ENCODE data around the gene NME3. TPM values are rescaled to one million over a fixed set of nuclear protein-coding genes. Genes with fewer than 3 reads are reported as not detected.

Gene NME3
- total RNA-seq, 1 donor from 2014 or later: 31.7 TPM

DNA sequence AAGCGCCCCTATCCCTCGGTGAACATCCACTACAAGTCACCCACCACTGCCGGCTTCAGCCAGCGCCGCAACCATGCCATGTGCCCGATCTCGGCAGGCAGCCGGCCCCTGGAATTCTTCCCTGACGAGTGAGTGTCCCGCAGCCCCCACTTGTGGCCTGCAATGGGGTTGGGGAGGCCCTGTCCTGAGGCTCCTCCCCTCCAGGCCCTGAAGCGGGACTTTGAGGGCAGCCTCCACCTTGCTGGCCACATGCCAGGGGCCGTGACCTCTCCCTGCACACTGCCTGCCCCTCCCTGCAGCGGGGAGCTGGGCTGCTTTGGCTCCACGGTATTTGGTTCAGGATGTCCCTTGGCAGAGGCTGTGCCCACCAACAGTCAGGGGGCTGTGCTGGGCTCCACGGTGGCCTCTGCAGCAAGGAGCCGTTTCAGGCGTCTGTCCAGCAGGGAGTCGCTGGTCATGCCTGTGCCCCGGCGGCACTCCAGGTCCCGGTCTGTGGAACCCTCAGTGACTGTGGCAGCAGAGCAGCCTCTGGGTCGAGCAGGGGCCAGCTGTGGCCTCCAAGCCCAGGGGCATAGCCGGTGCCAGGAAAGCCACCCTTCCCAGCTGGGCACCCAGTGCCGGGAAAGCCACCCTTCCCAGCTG lies 8.3 kb downstream of the NME3 start:
- DNase-seq (ENCODE audit: low spot score): no peak

DNA sequence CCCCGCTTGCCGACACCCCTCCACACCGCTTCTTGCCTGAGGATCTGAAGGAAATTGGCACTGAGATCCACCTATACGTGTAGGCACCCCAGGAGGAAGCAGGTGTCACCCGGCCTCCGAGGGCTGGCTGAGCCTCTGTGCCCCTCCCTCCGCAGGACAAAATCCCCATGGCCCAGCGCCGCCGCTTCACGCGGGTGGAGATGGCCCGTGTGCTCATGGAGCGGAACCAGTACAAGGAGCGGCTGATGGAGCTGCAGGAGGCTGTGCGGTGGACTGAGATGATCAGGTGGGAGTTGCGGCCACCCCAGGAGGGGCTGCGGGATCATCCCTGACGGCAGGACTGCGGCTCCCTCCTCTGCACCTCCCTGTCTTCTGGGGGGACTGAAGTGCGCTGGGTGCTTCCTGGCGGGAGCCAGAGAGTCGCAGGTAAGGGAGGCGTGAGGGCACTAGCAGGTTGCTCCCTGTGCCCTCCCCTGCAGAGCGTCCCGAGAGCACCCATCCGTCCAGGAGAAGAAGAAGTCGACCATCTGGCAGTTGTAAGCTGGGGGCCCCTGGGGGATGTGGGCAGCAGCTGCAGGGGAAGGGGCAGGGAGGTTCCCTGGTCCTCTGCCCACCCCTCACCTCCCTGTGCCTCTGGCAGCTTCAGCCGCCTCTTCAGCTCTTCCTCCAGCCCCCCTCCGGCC lies 9.0 kb downstream of the NME3 start:
- DNase-seq (ENCODE audit: low spot score): no peak
- intact Hi-C loops (cut with DNase I): no loop called here

More for the DNA sequence above, 8.3 kb downstream of the NME3 start:
- intact Hi-C loops (cut with DNase I): no loop called here

DNA sequence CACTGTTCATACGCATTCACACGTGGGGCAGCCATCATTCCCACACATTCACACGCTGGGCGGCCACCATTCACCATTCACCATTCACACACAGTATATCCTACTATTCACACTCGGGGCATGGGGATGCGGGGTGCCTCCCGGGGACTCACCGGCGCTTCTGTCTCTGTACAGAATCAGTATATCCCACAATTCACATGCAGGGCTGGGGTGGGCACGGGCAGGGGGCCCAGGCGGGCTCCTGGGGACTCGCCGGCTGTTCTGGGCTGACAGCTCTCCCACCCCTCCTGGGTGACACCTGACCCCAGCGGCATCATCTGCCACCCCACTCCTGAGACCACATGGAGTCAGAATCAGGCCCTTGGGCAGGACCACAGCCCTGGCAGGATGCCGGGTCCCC lies 9.6 kb downstream of the NME3 start:
- intact Hi-C loops (cut with DNase I): no loop called here
- no peak for DNase-seq (ENCODE audit: low spot score)

DNA sequence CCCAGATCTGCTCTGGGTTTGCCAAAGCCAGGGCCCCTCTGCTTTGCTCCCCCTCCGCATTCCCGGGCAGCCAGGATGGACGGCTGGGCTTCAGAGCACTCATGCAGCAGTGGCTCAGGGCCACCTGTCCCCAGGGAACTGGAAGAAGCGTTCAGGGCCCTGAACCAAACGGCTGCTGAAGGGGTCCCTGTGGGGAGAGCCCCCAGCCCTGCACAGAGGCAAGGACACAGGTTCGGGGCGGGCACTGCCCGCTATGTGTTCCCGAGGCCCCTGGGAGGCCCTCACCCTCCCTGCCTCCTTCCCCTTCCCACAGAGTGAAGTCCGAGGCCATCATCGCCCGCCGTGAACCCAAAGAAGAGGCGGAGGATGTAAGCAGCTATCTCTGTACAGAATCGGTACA lies 10.4 kb downstream of the NME3 start:
- intact Hi-C loops (cut with DNase I): no loop called here

DNA sequence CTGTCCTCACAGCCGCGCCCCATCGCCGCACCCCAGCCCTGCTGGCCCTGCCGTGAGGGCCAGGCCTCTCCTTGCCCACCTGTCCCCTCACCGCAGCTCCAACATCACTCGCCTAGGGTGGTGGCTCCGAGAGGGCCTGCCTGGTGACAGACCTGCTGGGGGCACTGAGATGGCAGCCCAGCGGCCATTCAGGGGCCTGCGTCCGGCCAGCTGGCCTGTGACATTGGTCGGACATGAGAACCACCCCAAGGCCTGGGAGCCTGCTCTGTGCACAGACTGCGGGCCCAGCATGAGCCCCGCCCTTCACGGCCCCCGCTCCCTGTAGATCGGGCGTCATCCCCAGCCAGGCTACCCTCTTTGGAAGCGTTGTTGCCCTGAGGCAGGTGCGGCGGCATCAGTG lies 11.8 kb downstream of the NME3 start:
- intact Hi-C loops (cut with DNase I): no loop called here
- no peak for DNase-seq (ENCODE audit: low spot score)

More for the DNA sequence above, 10.4 kb downstream of the NME3 start:
- DNase-seq (ENCODE audit: low spot score): no peak

DNA sequence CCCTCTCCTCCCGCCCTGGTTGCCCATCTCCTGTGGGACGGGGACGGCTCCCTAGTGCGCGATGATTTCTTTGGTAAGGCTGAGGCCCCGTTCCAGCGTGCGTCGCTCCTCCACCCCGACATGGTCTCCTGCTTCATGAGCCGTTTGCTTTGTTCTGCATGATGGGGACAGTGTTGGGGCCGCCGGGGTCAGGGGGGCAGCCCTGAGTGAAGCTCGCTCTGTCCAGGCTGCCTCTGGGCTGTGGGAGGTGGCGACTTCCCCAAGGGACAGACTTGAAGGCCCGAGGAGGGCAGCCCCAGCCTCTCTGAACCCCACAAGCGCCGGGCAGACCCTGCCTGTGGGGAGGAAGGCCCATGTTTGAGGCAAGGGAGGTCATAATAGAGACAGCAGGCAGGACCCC lies 12.4 kb downstream of the NME3 start:
- intact Hi-C loops (cut with DNase I): no loop called here
- DNase-seq (ENCODE audit: low spot score): no peak

DNA sequence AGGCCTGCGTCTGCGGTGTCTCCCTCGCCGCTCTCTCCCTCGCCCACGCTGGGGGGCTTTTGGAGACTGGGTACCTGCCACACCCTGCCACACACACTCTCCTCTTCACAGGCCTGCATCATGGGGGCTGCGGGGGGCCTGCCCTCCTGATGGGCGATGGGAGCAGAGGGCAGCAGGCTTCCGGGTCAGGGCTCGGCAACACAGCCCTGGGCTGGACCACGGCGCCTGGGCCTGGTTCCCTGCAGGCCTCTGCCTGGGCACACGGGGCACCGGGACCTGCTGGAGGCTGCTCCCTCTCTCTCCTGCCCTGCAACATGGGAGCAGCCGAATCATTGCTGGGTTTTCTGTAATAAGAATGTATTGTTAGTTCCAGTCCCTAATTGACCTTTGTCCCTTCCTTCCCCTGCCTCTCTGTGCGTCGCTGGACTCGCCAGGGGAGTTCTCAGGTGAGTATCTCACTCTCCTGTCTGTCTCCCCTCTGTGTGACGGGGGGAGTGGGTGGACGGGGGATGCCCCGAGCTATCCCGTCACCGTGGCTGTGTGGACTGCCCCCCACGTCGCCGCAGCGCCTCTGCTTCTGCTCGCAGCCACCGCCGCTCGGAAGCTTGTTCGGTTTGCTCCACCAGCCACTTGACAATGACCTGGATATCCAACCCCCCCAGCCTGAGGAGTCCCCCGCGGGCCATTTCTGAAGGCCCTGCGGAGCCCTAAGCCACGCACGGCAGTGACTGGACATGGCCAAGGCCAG lies 13.5 kb downstream of the NME3 start:
- DNase-seq (ENCODE audit: low spot score): no peak
- intact Hi-C loops (cut with DNase I): no loop called here

DNA sequence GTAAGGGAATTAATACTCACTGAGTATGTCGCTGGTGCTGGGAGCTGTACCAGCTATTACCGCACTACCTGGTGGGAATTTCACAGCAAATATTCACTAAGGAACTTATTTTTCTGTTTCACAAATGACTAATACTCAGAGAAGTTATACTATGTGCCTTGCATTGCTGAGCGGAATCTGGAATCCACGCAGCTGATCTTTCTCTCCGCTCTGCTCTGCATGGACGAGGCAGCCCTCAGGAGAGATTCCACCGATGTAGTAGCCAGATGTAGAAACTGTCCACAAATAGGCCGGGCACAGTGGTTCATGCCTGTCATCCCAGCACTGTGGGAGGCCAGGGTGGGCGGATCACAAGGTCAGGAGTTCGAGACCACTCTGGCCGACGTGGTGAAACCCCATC lies 17.1 kb downstream of the NME3 start:
- no peak for DNase-seq (ENCODE audit: low spot score)
- intact Hi-C loops (cut with DNase I): no loop called here

DNA sequence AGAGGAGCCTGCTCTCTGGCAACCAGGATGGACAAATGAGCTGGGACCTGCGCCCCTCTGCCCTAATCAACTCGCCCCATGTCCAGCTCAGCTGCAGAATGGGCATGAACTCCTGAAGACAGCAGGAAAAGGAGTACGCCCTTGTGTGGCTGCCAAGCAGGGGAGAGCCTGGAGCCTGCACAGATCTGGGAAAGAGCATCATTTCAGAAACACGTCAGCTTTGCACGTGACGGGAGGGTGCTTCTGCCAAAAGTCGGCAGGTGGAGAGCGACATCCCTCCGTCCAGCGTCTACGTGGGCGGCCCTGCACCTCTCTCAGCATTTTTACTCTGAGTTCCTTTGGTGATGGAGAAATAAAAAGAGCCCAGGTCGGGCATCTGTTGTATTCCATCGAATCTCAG lies 18.5 kb downstream of the NME3 start:
- no peak for DNase-seq (ENCODE audit: low spot score)
- intact Hi-C loops (cut with DNase I): no loop called here

DNA sequence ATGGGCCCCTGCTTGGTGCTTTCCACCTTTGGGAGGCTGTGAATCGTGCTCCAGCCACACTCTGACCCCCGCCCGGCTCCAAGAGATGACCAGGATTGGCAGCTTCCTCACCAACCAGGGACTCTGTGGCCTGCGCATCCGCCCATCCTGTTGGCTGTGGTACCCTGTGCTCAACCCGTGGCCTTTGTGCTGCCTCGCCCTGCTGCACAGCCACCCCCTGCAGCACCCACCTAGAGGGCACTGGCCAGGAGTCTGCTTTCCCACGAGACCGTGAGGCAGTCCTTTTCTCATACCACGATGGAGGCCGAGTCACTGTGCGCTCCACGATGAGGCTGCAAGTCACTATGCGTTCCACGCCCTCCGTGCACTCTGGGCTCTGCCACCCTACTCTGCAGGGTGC lies 19.4 kb downstream of the NME3 start:
- intact Hi-C loops (cut with DNase I): no loop called here
- DNase-seq (ENCODE audit: low spot score): no peak

DNA sequence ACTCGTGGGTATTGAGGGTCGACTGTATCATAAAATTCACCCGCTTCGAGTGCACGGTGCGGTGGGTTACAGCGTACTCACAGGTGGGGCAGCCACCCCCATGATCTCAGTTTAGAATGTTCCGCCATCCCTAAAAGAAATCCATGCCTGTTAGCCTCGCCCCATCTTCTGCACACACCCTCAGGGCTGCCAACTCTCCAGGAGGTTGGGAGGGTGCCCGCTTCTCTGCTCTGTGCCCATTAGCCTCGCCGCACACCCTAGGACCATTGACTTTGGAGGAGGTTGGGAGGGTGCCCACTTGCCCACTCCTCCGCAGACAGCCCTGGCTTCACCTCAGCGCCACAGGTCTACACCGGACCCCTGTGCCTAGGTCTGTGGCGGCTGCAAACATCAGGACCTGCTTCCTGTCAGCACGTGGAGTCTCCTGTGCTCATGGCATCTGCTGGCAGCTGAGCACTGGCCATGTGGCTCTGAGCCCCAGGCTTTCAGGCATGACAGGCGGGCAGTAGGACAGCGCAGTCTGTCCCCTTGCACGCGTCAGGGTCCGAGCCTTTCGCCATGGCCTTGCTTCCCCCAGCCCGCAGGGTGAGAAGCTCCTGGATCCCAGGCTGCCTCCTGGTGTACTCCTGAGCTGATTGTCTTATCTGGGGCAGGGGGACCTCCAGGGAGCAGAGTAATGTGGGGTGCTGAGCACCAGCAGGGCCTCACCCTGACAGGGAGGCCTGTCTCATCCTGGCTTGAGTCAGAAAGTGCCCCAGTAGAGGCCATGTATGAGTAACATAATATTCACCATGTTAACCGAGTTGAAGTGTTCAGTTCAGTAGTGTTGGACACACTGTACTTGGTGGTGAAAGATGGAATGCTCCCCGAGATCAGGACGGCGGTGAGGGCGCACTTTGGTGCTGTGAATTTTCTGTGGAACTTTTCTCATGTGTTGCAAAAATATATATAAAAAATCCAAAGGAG lies 21.9 kb downstream of the NME3 start:
- intact Hi-C loops (cut with DNase I): no loop called here
- no peak for DNase-seq (ENCODE audit: low spot score)

DNA sequence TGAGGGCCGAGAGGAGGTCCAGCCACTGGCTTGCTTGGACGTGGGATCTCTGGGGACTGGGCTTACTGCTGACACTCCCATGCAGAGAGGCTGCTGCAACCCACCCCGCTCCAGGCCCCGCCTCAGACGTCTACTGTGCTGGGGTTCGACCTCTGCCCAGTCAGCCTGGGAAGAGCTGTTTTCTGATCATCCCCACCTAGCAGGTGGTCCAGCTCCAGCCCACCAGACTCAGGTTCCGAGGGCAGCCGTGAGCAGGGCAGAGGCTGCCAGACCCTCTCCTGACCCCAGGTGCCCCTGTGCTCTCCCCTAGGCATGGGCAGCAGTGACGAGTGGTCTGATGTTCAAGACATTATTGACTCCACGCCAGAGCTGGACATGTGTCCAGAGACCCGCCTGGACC lies 23.4 kb downstream of the NME3 start:
- DNase-seq (ENCODE audit: low spot score): no peak
- intact Hi-C loops (cut with DNase I): no loop called here

DNA sequence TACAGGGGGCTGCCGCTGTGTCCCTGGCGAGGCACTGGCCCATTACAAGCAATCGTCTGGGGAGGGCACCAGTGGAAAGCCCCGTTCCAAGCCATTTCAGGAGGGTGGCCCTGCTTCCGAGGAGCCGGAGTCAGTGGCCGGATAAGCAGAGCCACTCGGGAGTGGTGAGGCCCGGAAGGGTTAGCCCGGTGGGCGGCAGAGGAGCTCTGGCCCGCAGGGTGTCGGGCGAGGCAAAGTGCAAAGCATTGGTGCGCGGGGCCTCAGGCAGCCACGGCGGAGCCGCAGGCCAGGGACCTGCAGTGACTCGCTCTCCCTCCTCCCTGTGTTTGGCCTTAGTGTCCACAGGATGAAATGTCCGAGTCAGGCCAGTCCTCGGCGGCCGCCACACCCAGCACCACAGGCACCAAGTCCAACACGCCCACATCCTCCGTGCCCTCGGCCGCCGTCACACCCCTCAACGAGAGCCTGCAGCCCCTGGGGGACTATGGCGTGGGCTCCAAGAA lies 24.6 kb downstream of the NME3 start:
- intact Hi-C loops (cut with DNase I): no loop called here
- no peak for DNase-seq (ENCODE audit: low spot score)

DNA sequence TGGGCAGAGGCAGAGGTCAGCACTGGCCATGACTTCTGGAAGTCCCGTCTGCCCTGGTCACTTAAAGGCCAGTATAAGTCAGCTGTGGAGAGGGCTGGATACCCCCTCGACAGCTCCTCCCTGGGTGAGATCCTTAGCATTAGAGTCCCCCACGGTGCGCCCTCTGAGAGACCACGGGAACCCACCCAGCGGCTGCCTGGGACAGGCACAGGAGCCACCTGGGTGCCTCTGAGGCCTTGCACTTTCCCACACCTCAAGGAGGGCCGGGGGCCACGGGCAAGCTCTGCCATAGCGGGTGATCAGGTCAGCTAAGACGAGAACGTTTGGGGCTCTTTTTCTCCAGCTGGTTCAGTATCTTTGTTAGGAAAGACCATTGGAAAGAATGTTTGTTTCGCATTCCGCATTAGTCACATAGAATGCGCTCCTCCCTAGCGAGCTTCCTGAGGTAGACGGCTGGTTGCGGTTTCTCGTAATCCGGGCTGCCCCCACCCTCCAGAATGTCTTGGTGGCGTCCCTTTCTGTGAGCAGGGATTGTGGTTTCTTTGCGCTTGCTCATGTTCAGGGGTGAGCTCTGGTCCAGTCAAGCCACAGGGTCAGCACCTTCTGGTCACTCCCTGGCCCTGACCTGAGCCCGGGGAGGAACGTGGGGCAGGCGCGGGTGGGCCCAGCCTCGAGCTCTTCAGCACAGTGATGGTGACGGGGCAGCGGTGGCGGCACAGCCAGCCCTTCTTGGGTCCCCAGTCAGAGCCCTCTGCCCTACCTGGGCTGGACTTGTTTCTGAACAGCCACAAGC lies 25.2 kb downstream of the NME3 start:
- no peak for DNase-seq (ENCODE audit: low spot score)
- intact Hi-C loops (cut with DNase I): no loop called here

DNA sequence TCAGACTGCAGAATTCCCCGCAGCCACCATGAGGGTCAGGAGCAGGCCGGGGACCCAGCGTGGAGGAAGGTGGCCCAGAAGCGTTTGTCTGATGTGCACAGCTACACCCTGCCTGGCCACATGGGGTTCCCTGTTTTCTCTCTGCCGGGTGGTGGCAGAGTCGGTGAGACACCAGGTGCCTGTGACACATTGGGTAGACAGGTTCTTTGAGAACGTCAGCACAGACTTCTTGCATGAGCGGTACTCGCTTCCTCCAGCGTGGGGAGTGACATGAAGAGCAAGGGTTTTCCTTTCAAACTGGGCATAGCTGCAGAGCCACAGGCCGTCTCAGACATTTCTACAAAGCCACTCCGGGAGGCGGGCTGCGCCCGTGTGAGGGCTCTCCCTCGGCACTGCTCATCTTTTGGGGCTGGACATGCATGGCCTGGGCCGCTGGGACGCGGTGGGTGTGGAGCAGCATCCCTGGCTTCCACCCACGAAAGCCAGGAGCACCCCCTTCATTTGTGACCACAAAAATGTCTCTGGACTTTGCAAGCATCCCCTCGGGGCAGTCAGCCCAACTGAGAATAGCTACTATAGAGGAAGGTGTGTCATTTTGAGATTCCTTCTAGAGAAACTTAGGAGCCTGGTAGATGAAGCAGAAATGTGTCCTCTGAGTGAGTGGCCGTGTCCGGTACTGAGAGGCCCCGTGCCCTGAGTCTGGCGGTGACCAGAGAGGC lies 26.0 kb downstream of the NME3 start:
- intact Hi-C loops (cut with DNase I): no loop called here
- no peak for DNase-seq (ENCODE audit: low spot score)

DNA sequence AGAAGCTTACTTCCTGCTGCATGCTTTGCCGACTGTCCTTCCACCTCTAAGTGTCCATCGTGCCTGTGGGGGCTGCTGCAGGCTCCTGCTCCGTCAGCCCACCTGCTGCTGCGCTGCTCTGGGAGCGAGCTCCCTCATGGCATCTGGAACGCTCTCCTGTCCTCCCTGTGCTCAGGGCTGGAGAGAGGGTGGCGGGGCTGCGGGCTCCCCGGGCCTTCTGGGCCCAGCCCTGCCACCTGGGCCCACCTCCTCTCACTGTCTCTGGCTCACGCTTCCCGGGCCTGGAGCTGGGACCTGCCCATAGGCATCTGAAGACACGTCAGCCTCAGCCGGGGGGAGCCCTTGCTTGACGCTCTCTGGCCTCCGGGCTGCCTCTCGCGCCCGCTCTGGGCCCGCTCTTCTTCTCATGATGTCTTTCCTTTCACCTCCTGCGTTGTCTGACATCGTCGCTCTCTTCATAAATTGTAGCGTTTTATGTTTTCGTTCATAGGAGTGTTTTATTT lies 27.0 kb downstream of the NME3 start:
- DNase-seq (ENCODE audit: low spot score): no peak
- intact Hi-C loops (cut with DNase I): no loop called here

DNA sequence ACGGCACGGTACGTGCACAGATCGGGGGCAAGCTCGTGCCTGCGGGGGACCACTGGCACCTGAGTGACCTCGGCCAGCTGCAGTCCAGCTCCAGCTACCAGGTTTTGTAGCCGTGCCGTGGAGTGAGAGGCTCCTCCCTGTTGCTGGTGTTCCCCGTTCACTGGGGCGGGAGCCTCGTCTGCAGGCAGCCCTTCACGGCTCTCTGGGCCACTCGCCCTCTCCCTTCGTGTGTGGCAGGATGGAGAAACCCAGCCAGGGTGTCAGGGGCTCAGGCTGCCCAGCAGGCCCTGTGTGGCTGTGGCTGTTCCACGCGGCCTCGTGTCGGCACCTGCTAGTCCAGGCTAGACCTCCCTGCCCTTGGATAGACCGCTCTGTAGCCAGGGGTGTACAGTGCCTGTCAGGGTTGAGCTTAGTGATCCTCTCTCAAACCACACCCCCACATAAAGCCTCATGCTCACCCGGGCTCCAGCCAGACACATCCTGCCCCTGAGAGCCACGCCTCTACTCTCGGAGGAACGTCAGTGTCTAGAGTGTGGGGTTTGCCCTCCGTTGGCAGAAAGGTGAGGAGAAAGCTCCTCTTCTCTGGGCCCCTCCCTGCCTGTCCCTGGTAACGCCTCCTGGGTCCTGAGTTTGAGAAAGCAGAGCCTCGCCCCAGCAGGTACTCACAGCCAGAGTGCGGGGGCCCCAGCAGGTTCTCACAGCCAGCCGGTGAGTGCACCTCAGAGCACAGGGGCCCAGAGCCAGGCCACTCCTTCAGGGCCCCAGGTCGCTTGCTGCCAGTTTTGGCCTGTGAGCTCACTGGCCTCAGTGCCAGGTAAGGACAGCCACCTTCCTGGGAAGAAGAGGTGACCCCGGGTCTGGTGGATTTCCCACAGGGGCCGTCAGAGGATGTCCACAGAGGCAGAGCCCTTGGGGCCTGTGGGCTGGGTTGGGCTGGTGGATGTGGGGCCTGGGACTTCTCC lies 27.7 kb downstream of the NME3 start:
- no peak for DNase-seq (ENCODE audit: low spot score)
- intact Hi-C loops (cut with DNase I): no loop called here
